BJ (cell line): Measurements from ENCODE around the gene HMSD. TPM values are rescaled to one million over a fixed set of nuclear protein-coding genes. Genes with fewer than 3 reads are reported as not detected.

ENCODE experiments used
- CTCF ChIA-PET: fragments of 350-600 bp; formaldehyde crosslinking; extraction: SDS; loops from one replicate; lab custom pipeline; 2021; ENCODE audit warnings: antibody characterized with exemption, inconsistent platforms; lab: Yijun Ruan, JAX
- POLR2A ChIA-PET: fragments of 300-600 bp; sonication (Branson Sonifier 250); formaldehyde crosslinking; extraction: SDS; loops from one replicate; lab custom pipeline; 2021; ENCODE audit warnings: antibody characterized with exemption; lab: Charles Lee
- DNase-seq: peaks from one replicate; pipeline ENCODE4 v3.0.0-alpha.2; 2011; ENCODE audit warnings: low read depth
- H3K27me3 ChIP-seq: 2 replicates; pipeline ENCODE4 v1.6.0; 2011; ENCODE audit warnings: low read length; ENCODE audit not compliant: control insufficient read depth, insufficient read depth
- H3K36me3 ChIP-seq: 2 replicates; pipeline ENCODE4 v1.5.1; 2011; ENCODE audit warnings: low read length; ENCODE audit not compliant: control insufficient read depth, insufficient read depth
- H3K4me3 ChIP-seq: 2 replicates; pipeline ENCODE4 v1.5.1; 2011; ENCODE audit warnings: low read depth, mild to moderate bottlenecking, control low read depth, low read length
- polyA plus RNA-seq: library from polyadenylated mRNA; depleted of rRNA; stranded (reverse); fragments of >200 nt; gene quantifications from 2 replicates; pipeline ENCODE4 v1.2.3, GENCODE V29; 2011
- TF ChIP-seq, protein P1 (sequence below): IDR thresholded peaks from 2 replicates; pipeline ENCODE4 v1.5.1; 2011; ENCODE audit warnings: low read depth, mild to moderate bottlenecking, control low read depth, inconsistent platforms, low read length, moderate library complexity; ENCODE audit not compliant: insufficient read depth

HMSD gene
- polyA plus RNA-seq, 1 experiment = 0.26 TPM

DNA sequence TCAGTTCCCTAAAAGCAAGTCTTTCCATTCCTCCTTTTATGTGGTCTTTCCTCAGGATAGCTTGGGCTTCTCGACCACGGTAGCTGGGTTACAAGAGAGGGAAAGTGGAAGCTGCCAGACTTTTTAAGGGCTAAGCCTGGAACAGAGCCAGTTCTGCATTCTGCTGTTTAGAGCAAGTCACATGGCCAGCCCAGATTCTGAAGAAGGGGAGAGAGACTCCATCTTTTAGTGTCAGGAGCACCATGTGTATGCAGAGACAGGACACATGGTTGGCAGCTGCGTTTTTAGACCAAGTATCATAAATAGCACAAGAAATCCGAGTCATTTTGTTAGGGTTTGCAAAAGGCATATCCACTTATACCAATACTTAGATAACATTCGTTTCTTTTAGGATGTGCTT is 4.7 kb downstream of the HMSD start:
- POLR2A ChIA-PET = no interaction called here
- H3K36me3 ChIP-seq = no peaks in the 10 kb centered on the region
- H3K27me3 ChIP-seq = no peaks in the 10 kb centered on the region
- no peak overlapping the region for H3K4me3 ChIP-seq
- TF ChIP-seq, protein P1, sequence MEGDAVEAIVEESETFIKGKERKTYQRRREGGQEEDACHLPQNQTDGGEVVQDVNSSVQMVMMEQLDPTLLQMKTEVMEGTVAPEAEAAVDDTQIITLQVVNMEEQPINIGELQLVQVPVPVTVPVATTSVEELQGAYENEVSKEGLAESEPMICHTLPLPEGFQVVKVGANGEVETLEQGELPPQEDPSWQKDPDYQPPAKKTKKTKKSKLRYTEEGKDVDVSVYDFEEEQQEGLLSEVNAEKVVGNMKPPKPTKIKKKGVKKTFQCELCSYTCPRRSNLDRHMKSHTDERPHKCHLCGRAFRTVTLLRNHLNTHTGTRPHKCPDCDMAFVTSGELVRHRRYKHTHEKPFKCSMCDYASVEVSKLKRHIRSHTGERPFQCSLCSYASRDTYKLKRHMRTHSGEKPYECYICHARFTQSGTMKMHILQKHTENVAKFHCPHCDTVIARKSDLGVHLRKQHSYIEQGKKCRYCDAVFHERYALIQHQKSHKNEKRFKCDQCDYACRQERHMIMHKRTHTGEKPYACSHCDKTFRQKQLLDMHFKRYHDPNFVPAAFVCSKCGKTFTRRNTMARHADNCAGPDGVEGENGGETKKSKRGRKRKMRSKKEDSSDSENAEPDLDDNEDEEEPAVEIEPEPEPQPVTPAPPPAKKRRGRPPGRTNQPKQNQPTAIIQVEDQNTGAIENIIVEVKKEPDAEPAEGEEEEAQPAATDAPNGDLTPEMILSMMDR = no peak
- CTCF ChIA-PET = interaction anchor here (0.7 to 2.3 kb wide), 5 partner anchors 10 to 22 kb away, joined by 3 to 23 read pairs (median 4); partner anchors contain the start of gene SERPINB8
- no peak for DNase-seq

DNA sequence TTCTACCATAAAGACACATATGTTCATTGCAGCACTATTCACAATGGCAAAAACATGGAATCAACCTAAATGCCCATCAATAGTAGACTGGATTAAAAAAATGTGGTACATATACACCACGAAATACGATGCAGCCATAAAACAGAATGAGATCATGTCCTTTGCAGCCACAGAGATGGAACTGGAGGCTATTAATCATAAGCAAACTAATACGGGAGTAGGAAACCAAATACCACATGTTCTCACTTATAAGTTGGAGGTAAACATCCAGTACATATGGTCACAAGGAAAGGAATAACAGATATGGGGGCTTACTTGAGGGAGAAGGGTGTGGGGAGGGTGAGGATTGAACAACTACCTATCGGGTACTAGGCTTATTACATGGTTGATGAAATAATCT is 7.7 kb downstream of the HMSD start:
- peak; percentile 9 for DNase-seq
- CTCF ChIA-PET = no interaction called here
- Histone ChIP-seq H3K36me3 (no peaks in the 10 kb centered on the region), H3K27me3 (0 out of 2 replicates have a peak, but pooled peaks cover 3% of the 10 kb centered on the region), H3K4me3 (no peak overlapping the region)
- TF ChIP-seq, protein P1 = no peak
- POLR2A ChIA-PET = no interaction called here

DNA sequence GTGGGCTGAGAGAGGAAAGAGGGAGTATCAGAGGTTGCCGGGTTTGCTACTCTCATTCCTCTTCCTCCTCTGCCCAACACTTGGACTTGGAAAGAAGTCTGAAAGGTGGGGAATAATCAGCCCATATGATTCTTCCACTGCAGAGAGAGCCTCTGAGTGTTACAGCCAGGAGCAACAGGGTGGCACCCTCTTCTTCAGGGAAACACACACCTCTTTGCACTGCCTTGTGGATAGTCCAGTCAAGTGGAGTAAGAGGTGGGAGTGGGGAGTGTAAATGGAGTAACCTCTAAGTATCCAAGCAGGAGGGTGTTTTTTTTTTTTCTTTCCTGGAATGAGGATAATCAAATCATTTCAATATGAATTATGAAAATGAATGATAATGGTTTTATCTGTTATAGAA is 11.8 kb downstream of the HMSD start:
- Histone ChIP-seq H3K4me3 (no peak overlapping the region), H3K27me3 (peaks cover 6% of the 10 kb centered on the region), H3K36me3 (no peaks in the 10 kb centered on the region)
- no peak for DNase-seq
- POLR2A ChIA-PET = no interaction called here
- CTCF ChIA-PET = interaction anchor here (1.4 to 5.2 kb wide), 4 partner anchors 9 to 34 kb away, joined by 3 to 67 read pairs (median 29); no protein-coding TSS in a partner anchor
- TF ChIP-seq, protein P1 = no peak

DNA sequence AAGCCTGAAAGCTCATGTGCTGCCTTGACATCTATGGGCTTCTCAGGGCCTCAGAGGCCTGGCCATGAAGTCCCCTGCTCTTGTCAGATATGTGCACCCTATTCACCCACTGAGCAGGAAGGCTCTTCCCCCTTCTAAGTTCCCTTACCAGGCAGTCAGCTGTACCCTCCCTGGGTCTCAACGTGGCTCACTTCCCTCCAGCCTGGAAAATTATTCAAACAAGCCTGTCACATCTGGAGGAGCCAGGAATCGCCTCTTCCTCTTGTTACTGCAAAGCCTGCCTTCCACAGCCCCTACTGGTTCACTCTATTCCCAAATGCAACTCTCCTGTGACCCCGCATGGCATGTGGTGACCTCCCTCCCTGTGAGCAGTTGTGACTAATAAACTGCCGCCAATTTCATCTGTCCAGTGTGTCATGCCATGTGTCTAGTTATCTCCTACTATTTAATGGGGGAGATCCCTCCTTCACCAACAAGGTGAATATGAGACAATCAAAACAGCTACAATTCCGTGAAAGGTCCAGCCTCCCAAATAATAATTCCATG is 12.4 kb downstream of the HMSD start:
- DNase-seq = no peak
- Histone ChIP-seq H3K36me3 (no peaks in the 10 kb centered on the region), H3K27me3 (peaks cover 6% of the 10 kb centered on the region), H3K4me3 (no peak overlapping the region)
- POLR2A ChIA-PET = no interaction called here
- CTCF ChIA-PET = interaction anchor here (0.9 to 5.2 kb wide), 7 partner anchors 9 to 39 kb away, joined by 3 to 67 read pairs (median 23); no protein-coding TSS in a partner anchor
- TF ChIP-seq, protein P1 = no peak

DNA sequence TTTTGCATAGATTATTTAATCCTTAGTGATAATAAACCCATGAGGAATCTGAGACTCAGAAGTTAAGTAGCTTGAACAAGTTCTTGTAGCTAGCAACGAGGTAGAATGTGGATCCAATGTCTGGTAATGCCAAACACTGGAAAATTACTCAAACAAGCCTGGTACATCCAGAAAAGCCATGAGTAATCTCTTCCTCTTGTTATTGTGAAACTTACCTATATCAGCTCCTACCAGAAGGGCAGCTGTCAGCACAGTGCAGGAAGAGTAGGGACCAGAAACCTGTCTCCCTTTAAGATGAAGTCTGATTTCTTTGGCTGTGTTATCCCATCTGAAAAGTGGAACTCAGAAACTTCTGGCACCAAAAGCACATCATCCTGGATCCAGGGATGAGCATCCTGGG is 13.0 kb downstream of the HMSD start:
- POLR2A ChIA-PET = no interaction called here
- no peak for DNase-seq
- no peaks in the 10 kb centered on the region for H3K36me3 ChIP-seq
- peaks cover 6% of the 10 kb centered on the region for H3K27me3 ChIP-seq
- no peak overlapping the region for H3K4me3 ChIP-seq
- TF ChIP-seq, protein P1 = no peak
- CTCF ChIA-PET = interaction anchor here (0.9 to 5.2 kb wide), 7 partner anchors 8 to 39 kb away, joined by 3 to 67 read pairs (median 23); no protein-coding TSS in a partner anchor
